HEK293 (cell line): ENCODE data around the gene MAGI1.
A peak's percentile ranks its signal among the peaks of the same experiment; 100 is the strongest.

Experiments
- CTCF ChIA-PET: fragments of 350-600 bp; formaldehyde crosslinking; extraction: SDS; loops from one replicate; lab custom pipeline; 2021; ENCODE audit warnings: antibody characterized with exemption; lab: Yijun Ruan, JAX
- POLR2A ChIA-PET: fragments of 300-600 bp; formaldehyde crosslinking; extraction: SDS; loops from one replicate; lab custom pipeline; 2020; ENCODE audit warnings: antibody characterized with exemption, inconsistent platforms; lab: Yijun Ruan, JAX
- H3K27ac ChIP-seq: fragments of 200-500 bp; sonication (Bioruptor generic); 2 replicates; pipeline ENCODE4 v1.5.1; 2014; ENCODE audit warnings: low read depth, low read length, control low read depth, inconsistent platforms; ENCODE audit errors: extremely low read depth
- H3K36me3 ChIP-seq, 2 experiments: fragments of 200-500 bp in 1 of 2; sonication (Bioruptor generic) in 1 of 2; 1 replicate in 1 of 2; 2 replicates in 1 of 2; pipeline ENCODE4 v1.5.1; 2014 to 2017; ENCODE audit warnings: inconsistent platforms in 2 of 2, low read length in 2 of 2; ENCODE audit not compliant: control insufficient read depth in 2 of 2, insufficient read depth in 1 of 2
- H3K4me1 ChIP-seq: fragments of 200-500 bp; sonication (Bioruptor generic); 2 replicates; pipeline ENCODE4 v1.5.1; 2014; ENCODE audit warnings: mild to moderate bottlenecking, low read length, inconsistent platforms; ENCODE audit not compliant: control insufficient read depth, insufficient read depth
- H3K4me3 ChIP-seq: 2 replicates; pipeline ENCODE4 v1.5.1; 2011; ENCODE audit warnings: low read depth, mild to moderate bottlenecking, control low read depth, low read length, moderate library complexity
- H3K9me3 ChIP-seq: fragments of 200-500 bp; sonication (Bioruptor generic); 2 replicates; pipeline ENCODE4 v1.5.1; 2014; ENCODE audit warnings: low read depth, low read length, inconsistent platforms; ENCODE audit not compliant: control insufficient read depth, insufficient read depth
- EGR2 ChIP-seq: fragments of 450-650 bp; formaldehyde crosslinking; IDR thresholded peaks from 2 replicates; pipeline ENCODE4 v1.5.1; 2016; ENCODE audit warnings: low read depth, missing biosample characterization, missing genetic modification characterization
- HOXC10 ChIP-seq: sonication (generic); formaldehyde crosslinking; IDR thresholded peaks from 2 replicates; pipeline ENCODE4 v1.8.1; 2023; ENCODE audit warnings: mild to moderate bottlenecking, missing genetic modification reagents
- KLF7 ChIP-seq: fragments of 450-650 bp; formaldehyde crosslinking; IDR thresholded peaks from 2 replicates; pipeline ENCODE4 v1.5.1; 2016; ENCODE audit warnings: missing biosample characterization, missing genetic modification characterization, borderline replicate concordance
- RBAK ChIP-seq: fragments of 450-650 bp; formaldehyde crosslinking; IDR thresholded peaks from 2 replicates; pipeline ENCODE4 v1.5.1; 2016; ENCODE audit warnings: missing biosample characterization, missing genetic modification characterization
- SCRT1 ChIP-seq: fragments of 450-650 bp; formaldehyde crosslinking; IDR thresholded peaks from 2 replicates; pipeline ENCODE4 v1.5.1; 2016; ENCODE audit warnings: missing biosample characterization, missing genetic modification characterization, borderline replicate concordance
- SP2 ChIP-seq: fragments of 450-650 bp; formaldehyde crosslinking; IDR thresholded peaks from 2 replicates; pipeline ENCODE4 v1.5.1; 2016; ENCODE audit warnings: missing biosample characterization, missing genetic modification characterization
- TCF7L2 ChIP-seq: IDR thresholded peaks from 2 replicates; pipeline ENCODE4 v1.6.1; 2011; ENCODE audit warnings: low read depth, mild to moderate bottlenecking, inconsistent platforms, low read length, moderate library complexity, borderline replicate concordance
- YY1 ChIP-seq: fragments of 450-650 bp; formaldehyde crosslinking; IDR thresholded peaks from 2 replicates; pipeline ENCODE4 v1.5.1; 2018; ENCODE audit warnings: missing biosample characterization, missing genetic modification characterization
- YY2 ChIP-seq: fragments of 450-650 bp; formaldehyde crosslinking; IDR thresholded peaks from 2 replicates; pipeline ENCODE4 v1.5.1; 2016; ENCODE audit warnings: missing biosample characterization, missing genetic modification characterization
- ZBTB48 ChIP-seq: fragments of 450-650 bp; formaldehyde crosslinking; IDR thresholded peaks from 2 replicates; pipeline ENCODE4 v1.5.1; 2016; ENCODE audit warnings: missing biosample characterization, missing genetic modification characterization
- ZFP3 ChIP-seq: fragments of 450-650 bp; formaldehyde crosslinking; IDR thresholded peaks from 2 replicates; pipeline ENCODE4 v1.5.1; 2016; ENCODE audit warnings: low read depth, missing biosample characterization, missing genetic modification characterization
- ZFP37 ChIP-seq: fragments of 450-650 bp; formaldehyde crosslinking; IDR thresholded peaks from 2 replicates; pipeline ENCODE4 v1.5.1; 2016; ENCODE audit warnings: missing biosample characterization, missing genetic modification characterization
- ZNF157 ChIP-seq: fragments of 450-650 bp; formaldehyde crosslinking; IDR thresholded peaks from 2 replicates; pipeline ENCODE4 v1.5.1; 2016; ENCODE audit warnings: missing biosample characterization, missing genetic modification characterization
- ZNF175 ChIP-seq: fragments of 450-650 bp; formaldehyde crosslinking; IDR thresholded peaks from 2 replicates; pipeline ENCODE4 v1.5.1; 2016; ENCODE audit warnings: missing biosample characterization, missing genetic modification characterization
- ZNF24 ChIP-seq: fragments of 450-650 bp; formaldehyde crosslinking; IDR thresholded peaks from 2 replicates; pipeline ENCODE4 v1.5.1; 2016; ENCODE audit warnings: missing biosample characterization, missing genetic modification characterization
- ZNF433 ChIP-seq: fragments of 450-650 bp; formaldehyde crosslinking; IDR thresholded peaks from 2 replicates; pipeline ENCODE4 v1.5.1; 2016; ENCODE audit warnings: missing biosample characterization, missing genetic modification characterization, low read depth
- ZNF544 ChIP-seq: fragments of 450-650 bp; formaldehyde crosslinking; IDR thresholded peaks from 2 replicates; pipeline ENCODE4 v1.5.0; 2017; ENCODE audit warnings: missing biosample characterization, missing genetic modification characterization
- ZNF626 ChIP-seq: fragments of 450-650 bp; sonication (Bioruptor Pico); formaldehyde crosslinking; IDR thresholded peaks from 2 replicates; pipeline ENCODE4 v1.5.1; 2018; ENCODE audit warnings: missing biosample characterization, missing genetic modification characterization, inconsistent platforms
- ZNF776 ChIP-seq: fragments of 450-650 bp; formaldehyde crosslinking; IDR thresholded peaks from 2 replicates; pipeline ENCODE4 v1.5.0; 2017; ENCODE audit warnings: missing biosample characterization, missing genetic modification characterization, borderline replicate concordance
- ZNF792 ChIP-seq: fragments of 450-650 bp; formaldehyde crosslinking; IDR thresholded peaks from 2 replicates; pipeline ENCODE4 v1.5.1; 2016; ENCODE audit warnings: missing biosample characterization, missing genetic modification characterization
- TF ChIP-seq, protein P1 (sequence below): fragments of 450-650 bp; formaldehyde crosslinking; IDR thresholded peaks from 2 replicates; pipeline ENCODE4 v1.5.1; 2016; ENCODE audit warnings: missing biosample characterization, missing genetic modification characterization
- TF ChIP-seq, protein P2 (sequence below): fragments of 450-650 bp; formaldehyde crosslinking; IDR thresholded peaks from 2 replicates; pipeline ENCODE4 v1.5.1; 2016; ENCODE audit warnings: missing biosample characterization, missing genetic modification characterization
- TF ChIP-seq, protein P3 (sequence below): fragments of 450-650 bp; formaldehyde crosslinking; IDR thresholded peaks from 2 replicates; pipeline ENCODE4 v1.5.1; 2016; ENCODE audit warnings: missing biosample characterization, missing genetic modification characterization
- TF ChIP-seq, protein P4 (sequence below): fragments of 450-650 bp; formaldehyde crosslinking; IDR thresholded peaks from 2 replicates; pipeline ENCODE4 v1.5.1; 2016; ENCODE audit warnings: missing biosample characterization, missing genetic modification characterization
- TF ChIP-seq, protein P5 (sequence below): fragments of 450-650 bp; IDR thresholded peaks from 2 replicates; pipeline ENCODE4 v1.5.1; 2018; ENCODE audit warnings: missing biosample characterization, mild to moderate bottlenecking, missing genetic modification characterization
- TF ChIP-seq, protein P6 (sequence below): fragments of 450-650 bp; formaldehyde crosslinking; IDR thresholded peaks from 2 replicates; pipeline ENCODE4 v1.5.1; 2016; ENCODE audit warnings: missing biosample characterization, missing genetic modification characterization
- TF ChIP-seq, protein P7 (sequence below): fragments of 450-650 bp; formaldehyde crosslinking; IDR thresholded peaks from 2 replicates; pipeline ENCODE4 v1.5.1; 2016; ENCODE audit warnings: missing biosample characterization, missing genetic modification characterization

The MAGI1 gene

DNA sequence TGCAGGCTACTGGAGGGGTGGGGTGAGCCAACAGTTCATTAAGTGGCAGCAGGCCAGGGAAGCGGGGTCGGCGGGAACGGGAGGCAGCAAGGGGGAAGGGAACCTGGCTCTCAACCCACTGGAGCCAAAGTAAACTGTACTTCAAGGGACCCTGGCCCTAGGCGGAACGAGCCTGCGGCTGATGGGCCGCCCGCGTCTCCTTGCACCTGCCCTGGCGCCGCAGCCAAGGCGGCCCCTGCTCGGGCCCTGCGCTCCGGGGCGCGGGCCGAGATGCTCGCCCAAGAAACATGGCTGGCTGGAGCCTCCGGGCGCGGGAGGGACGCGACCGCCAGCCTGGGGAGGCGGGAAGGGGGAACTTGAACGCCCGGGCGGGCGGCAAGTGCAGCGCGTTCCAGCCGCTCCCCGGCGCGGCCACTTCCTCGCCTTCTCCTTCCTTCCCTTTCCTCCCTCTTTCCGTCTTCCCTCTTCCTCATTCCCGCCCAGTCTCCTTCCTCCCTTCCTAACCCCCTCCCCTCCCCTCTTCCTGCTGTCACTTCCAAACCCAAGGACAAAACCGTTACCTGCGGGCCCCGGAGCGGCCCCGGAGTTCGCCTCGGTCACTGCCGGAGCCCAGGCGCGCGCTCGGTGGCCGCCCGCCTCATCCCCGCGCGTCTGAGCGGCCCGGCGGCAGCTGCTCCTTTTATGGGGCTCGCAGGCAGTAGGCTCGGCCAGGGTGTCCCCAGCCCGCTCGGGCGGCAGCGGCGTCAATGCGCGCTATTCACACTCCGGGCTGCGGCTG lies 489.7 kb downstream of the MAGI1 start:
- no peaks in the 10 kb centered on the region; the same call in 1 of the 2 replicates for H3K4me1 ChIP-seq
- no peaks in the 10 kb centered on the region for H3K36me3 ChIP-seq
- H3K27ac ChIP-seq: peak overlapping the region; percentile 58; the same call in 1 of the 2 replicates
- ChIA-PET POLR2A (no interaction called here), CTCF (interaction anchor here (0.6 kb wide), 1 partner anchor 1303 kb away, joined by 4 read pairs; no protein-coding TSS in a partner anchor)
- peak overlapping the region; percentile 8 for H3K4me3 ChIP-seq
- H3K9me3 ChIP-seq: no peaks in the 10 kb centered on the region
- TF ChIP-seq YY1 (tag by site-specific recombination): peak; percentile 36; the same call in 1 of the 2 replicates
- TF ChIP-seq ZNF157 (tag by site-specific recombination): no peak
- TF ChIP-seq KLF7: no peak
- TF ChIP-seq, protein P1, sequence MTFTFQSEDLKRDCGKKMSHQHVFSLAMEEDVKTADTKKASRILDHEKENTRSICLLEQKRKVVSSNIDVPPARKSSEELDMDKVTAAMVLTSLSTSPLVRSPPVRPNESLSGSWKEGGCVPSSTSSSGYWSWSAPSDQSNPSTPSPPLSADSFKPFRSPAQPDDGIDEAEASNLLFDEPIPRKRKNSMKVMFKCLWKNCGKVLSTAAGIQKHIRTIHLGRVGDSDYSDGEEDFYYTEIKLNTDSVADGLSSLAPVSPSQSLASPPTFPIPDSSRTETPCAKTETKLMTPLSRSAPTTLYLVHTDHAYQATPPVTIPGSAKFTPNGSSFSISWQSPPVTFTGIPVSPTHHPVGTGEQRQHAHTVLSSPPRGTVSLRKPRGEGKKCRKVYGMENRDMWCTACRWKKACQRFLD (tag by site-specific recombination): no peak
- TF ChIP-seq HOXC10 (CRISPR knock-in tag): no peak
- TF ChIP-seq, protein P2, sequence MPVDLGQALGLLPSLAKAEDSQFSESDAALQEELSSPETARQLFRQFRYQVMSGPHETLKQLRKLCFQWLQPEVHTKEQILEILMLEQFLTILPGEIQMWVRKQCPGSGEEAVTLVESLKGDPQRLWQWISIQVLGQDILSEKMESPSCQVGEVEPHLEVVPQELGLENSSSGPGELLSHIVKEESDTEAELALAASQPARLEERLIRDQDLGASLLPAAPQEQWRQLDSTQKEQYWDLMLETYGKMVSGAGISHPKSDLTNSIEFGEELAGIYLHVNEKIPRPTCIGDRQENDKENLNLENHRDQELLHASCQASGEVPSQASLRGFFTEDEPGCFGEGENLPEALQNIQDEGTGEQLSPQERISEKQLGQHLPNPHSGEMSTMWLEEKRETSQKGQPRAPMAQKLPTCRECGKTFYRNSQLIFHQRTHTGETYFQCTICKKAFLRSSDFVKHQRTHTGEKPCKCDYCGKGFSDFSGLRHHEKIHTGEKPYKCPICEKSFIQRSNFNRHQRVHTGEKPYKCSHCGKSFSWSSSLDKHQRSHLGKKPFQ: no peak
- TF ChIP-seq ZNF792: no peak
- TF ChIP-seq, protein P3, sequence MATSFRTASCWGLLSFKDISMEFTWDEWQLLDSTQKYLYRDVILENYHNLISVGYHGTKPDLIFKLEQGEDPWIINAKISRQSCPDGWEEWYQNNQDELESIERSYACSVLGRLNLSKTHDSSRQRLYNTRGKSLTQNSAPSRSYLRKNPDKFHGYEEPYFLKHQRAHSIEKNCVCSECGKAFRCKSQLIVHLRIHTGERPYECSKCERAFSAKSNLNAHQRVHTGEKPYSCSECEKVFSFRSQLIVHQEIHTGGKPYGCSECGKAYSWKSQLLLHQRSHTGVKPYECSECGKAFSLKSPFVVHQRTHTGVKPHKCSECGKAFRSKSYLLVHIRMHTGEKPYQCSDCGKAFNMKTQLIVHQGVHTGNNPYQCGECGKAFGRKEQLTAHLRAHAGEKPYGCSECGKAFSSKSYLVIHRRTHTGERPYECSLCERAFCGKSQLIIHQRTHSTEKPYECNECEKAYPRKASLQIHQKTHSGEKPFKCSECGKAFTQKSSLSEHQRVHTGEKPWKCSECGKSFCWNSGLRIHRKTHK (tag by site-specific recombination): no peak
- no peak for TF ChIP-seq YY2 (tag by site-specific recombination)
- peak; percentile 53 for TF ChIP-seq ZBTB48 (tag by site-specific recombination)
- no peak for TF ChIP-seq SCRT1 (tag by site-specific recombination)
- no peak for TF ChIP-seq ZNF175 (tag by site-specific recombination)
- no peak for TF ChIP-seq ZFP3 (tag by site-specific recombination)
- no peak for TF ChIP-seq ZNF433 (tag by site-specific recombination)
- TF ChIP-seq SP2 (tag by site-specific recombination): 0 out of 2 replicates have a peak, but pooled peaks have one; percentile 11
- TF ChIP-seq, protein P4, sequence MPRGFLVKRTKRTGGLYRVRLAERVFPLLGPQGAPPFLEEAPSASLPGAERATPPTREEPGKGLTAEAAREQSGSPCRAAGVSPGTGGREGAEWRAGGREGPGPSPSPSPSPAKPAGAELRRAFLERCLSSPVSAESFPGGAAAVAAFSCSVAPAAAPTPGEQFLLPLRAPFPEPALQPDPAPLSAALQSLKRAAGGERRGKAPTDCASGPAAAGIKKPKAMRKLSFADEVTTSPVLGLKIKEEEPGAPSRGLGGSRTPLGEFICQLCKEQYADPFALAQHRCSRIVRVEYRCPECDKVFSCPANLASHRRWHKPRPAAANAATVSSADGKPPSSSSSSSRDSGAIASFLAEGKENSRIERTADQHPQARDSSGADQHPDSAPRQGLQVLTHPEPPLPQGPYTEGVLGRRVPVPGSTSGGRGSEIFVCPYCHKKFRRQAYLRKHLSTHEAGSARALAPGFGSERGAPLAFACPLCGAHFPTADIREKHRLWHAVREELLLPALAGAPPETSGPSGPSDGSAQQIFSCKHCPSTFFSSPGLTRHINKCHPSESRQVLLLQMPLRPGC: no peak
- no peak for TF ChIP-seq TCF7L2
- no peak for TF ChIP-seq ZNF24 (tag by site-specific recombination)
- TF ChIP-seq, protein P5, sequence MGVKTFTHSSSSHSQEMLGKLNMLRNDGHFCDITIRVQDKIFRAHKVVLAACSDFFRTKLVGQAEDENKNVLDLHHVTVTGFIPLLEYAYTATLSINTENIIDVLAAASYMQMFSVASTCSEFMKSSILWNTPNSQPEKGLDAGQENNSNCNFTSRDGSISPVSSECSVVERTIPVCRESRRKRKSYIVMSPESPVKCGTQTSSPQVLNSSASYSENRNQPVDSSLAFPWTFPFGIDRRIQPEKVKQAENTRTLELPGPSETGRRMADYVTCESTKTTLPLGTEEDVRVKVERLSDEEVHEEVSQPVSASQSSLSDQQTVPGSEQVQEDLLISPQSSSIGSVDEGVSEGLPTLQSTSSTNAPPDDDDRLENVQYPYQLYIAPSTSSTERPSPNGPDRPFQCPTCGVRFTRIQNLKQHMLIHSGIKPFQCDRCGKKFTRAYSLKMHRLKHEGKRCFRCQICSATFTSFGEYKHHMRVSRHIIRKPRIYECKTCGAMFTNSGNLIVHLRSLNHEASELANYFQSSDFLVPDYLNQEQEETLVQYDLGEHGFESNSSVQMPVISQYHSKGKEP (tag by site-specific recombination): no peak
- TF ChIP-seq RBAK (tag by site-specific recombination): no peak
- TF ChIP-seq ZFP37 (tag by site-specific recombination): no peak
- no peak for TF ChIP-seq ZNF544
- TF ChIP-seq, protein P6, sequence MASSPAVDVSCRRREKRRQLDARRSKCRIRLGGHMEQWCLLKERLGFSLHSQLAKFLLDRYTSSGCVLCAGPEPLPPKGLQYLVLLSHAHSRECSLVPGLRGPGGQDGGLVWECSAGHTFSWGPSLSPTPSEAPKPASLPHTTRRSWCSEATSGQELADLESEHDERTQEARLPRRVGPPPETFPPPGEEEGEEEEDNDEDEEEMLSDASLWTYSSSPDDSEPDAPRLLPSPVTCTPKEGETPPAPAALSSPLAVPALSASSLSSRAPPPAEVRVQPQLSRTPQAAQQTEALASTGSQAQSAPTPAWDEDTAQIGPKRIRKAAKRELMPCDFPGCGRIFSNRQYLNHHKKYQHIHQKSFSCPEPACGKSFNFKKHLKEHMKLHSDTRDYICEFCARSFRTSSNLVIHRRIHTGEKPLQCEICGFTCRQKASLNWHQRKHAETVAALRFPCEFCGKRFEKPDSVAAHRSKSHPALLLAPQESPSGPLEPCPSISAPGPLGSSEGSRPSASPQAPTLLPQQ (tag by site-specific recombination): no peak
- no peak for TF ChIP-seq EGR2 (tag by site-specific recombination)
- TF ChIP-seq ZNF776: no peak
- no peak for TF ChIP-seq ZNF626
- TF ChIP-seq, protein P7, sequence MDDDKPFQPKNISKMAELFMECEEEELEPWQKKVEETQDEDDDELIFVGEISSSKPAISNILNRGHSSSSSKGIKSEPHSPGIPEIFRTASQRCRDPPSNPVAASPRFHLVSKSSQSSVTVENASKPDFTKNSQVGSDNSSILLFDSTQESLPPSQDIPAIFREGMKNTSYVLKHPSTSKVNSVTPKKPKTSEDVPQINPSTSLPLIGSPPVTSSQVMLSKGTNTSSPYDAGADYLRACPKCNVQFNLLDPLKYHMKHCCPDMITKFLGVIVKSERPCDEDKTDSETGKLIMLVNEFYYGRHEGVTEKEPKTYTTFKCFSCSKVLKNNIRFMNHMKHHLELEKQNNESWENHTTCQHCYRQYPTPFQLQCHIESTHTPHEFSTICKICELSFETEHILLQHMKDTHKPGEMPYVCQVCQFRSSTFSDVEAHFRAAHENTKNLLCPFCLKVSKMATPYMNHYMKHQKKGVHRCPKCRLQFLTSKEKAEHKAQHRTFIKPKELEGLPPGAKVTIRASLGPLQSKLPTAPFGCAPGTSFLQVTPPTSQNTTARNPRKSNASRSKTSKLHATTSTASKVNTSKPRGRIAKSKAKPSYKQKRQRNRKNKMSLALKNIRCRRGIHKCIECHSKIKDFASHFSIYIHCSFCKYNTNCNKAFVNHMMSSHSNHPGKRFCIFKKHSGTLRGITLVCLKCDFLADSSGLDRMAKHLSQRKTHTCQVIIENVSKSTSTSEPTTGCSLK (tag by site-specific recombination): no peak
